ENCODE data around the gene RGS3. TPM values are rescaled to one million over a fixed set of nuclear protein-coding genes. Genes with fewer than 3 reads are reported as not detected.

RGS3 gene
- total RNA-seq, 4 donors from 2014 or later = 43.9 to 122 (median 72.7) TPM

DNA sequence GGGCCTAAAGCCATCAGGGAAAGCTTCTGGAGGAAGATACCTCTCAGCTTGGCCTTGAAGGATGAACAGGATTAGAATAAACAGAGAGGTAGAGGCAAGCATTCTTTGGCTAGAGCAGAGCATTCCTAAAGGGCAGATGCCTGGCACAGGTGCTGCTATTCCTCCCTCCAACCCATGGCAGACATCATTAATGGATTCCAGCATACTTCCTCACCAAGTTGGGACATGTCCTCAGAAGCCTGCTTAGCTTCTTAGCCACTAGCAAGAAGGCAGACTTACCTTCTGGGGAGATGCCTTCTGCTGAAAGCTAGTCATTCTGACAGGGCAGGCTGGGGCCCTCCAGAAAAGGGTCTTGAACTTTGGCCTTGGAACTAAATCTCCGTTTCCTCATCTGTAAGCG lies 122.0 kb downstream of the RGS3 start:
- ATAC-seq = no peak
- Histone ChIP-seq H3K27ac (peak overlapping the region in 3 of 4 donors; percentile 24 to 57 (median 57)), H3K4me3 (no peak overlapping the region), H3K27me3 (no peaks in the 10 kb centered on the region), H3K9me3 (no peaks in the 10 kb centered on the region), H3K36me3 (peaks cover 0 to 45% of the 10 kb centered on the region in 2 donors), H3K4me1 (peaks cover 0 to 76% (median 21%) of the 10 kb centered on the region in 3 donors)
- WGBS, 2 donors (ENCODE audit: low coverage in 1 of 2) = 100% methylated on average over 1 of the region's 2 CpGs; no CpG with 5 or more reads in 1 of the 2 donors
- TF ChIP-seq EP300 (IDR thresholded peaks at IDR 0.05) (no peak), POLR2A (IDR thresholded peaks at IDR 0.05) (no peak), POLR2AphosphoS5 (IDR thresholded peaks at IDR 0.05) (no peak)
- TF ChIP-seq, protein P1, sequence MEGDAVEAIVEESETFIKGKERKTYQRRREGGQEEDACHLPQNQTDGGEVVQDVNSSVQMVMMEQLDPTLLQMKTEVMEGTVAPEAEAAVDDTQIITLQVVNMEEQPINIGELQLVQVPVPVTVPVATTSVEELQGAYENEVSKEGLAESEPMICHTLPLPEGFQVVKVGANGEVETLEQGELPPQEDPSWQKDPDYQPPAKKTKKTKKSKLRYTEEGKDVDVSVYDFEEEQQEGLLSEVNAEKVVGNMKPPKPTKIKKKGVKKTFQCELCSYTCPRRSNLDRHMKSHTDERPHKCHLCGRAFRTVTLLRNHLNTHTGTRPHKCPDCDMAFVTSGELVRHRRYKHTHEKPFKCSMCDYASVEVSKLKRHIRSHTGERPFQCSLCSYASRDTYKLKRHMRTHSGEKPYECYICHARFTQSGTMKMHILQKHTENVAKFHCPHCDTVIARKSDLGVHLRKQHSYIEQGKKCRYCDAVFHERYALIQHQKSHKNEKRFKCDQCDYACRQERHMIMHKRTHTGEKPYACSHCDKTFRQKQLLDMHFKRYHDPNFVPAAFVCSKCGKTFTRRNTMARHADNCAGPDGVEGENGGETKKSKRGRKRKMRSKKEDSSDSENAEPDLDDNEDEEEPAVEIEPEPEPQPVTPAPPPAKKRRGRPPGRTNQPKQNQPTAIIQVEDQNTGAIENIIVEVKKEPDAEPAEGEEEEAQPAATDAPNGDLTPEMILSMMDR (IDR thresholded peaks at IDR 0.05) = no peak

DNA sequence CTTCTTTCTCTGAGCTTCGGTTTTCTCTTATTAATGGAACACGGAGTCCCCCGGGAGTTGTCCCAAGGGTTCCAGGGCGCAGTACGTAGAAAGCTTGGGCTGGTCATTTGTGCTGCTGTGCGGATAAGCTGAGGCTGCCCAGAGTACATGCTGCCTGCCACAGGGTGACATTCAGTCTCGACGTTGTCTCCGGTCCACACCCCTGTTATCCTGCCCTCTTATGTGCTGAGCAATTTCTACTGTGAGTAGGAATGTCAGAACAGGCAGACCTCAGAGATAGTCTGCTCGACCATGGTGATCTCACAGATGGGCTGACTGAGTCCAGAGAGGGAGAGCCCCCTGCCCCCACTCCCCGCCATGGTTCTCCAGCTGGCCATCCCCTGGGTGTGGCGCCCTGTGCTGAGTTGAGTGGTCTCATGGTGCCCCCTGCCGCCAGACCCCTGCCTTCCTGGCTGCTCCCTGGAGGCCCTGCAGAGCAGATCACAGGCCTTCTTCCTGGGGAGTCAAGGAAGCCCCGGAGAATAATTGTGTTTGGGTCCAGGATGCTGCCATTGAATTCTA lies 124.0 kb downstream of the RGS3 start:
- Histone ChIP-seq H3K9me3 (no peaks in the 10 kb centered on the region), H3K27me3 (no peaks in the 10 kb centered on the region), H3K27ac (peak overlapping the region in 3 of 4 donors; percentile 41 to 57 (median 57)), H3K4me1 (peaks cover 0 to 76% (median 6%) of the 10 kb centered on the region in 3 donors), H3K36me3 (peaks cover 0 to 54% of the 10 kb centered on the region in 2 donors), H3K4me3 (no peak overlapping the region)
- ATAC-seq = peak; percentile 42
- 33 to 39% methylated on average over 3 to 6 of the region's 14 CpGs for WGBS, 2 donors (ENCODE audit: low coverage in 1 of 2)
- TF ChIP-seq POLR2A (IDR thresholded peaks at IDR 0.05) (no peak), POLR2AphosphoS5 (IDR thresholded peaks at IDR 0.05) (no peak), EP300 (IDR thresholded peaks at IDR 0.05) (no peak)
- TF ChIP-seq, protein P1 (IDR thresholded peaks at IDR 0.05) = peak in 3 of 4 experiments; percentile 34 to 58 (median 40)

DNA sequence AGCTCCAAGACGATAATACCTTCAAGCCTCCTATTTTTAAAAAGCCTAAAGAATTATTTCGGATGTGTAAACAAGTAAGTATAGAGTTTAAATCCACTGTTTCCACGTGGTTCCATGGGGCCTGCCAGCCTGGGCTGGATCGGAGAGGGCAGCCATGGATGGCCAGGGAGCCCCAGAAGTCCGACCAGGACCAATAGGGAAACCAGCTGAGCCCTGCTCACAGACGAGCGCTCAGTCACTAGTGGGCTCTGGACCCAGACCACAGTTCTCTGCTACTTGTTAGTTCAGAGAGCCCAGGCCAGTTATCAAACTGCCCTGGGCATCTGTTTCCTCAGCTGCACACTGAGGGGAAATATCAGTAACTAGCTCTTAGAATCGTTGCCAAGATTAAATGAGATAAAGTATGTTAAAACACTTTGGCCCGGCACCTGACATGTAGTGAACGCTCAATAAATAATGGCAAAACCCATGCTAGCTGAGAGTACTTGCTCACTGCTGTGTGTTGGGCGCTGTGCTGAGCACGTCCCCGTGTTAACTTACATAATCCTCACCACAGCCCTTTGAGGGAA lies 124.8 kb downstream of the RGS3 start:
- ATAC-seq = no peak
- peaks cover 0 to 76% (median 8%) of the 10 kb centered on the region in 3 donors for H3K4me1 ChIP-seq
- no peak overlapping the region for H3K4me3 ChIP-seq
- H3K27ac ChIP-seq = peak overlapping the region in 3 of 4 donors; percentile 1 to 57 (median 57)
- 49 to 53% methylated on average over 10 to 12 of the region's 13 CpGs for WGBS, 2 donors (ENCODE audit: low coverage in 1 of 2)
- H3K36me3 ChIP-seq = peaks cover 0 to 52% of the 10 kb centered on the region in 2 donors
- no peaks in the 10 kb centered on the region for H3K27me3 ChIP-seq
- H3K9me3 ChIP-seq = no peaks in the 10 kb centered on the region
- TF ChIP-seq, protein P1 (IDR thresholded peaks at IDR 0.05) = no peak
- TF ChIP-seq POLR2AphosphoS5 (IDR thresholded peaks at IDR 0.05) = no peak
- TF ChIP-seq POLR2A (IDR thresholded peaks at IDR 0.05) = no peak
- TF ChIP-seq EP300 (IDR thresholded peaks at IDR 0.05) = no peak

DNA sequence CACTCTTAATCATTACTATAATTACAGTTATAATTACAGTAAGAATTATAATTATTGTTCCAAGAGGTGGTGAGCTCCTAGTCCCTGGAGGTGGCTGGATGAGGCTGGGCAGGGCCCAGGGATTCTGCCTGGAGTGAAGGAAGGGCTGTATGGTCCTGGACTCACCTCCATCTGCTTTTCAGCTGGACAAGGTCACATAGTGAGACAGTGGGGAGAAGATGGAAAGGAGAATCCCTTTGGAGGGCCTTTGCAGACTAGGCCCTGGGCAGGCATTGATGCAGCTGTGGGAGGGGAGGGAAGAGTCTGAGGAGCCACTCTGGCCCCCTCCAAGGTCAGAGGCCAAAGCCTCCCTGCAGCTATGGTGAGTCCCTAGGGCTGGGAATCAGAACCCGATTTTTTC lies 125.4 kb downstream of the RGS3 start:
- Histone ChIP-seq H3K4me3 (no peak overlapping the region), H3K4me1 (peaks cover 0 to 82% (median 11%) of the 10 kb centered on the region in 3 donors), H3K27me3 (no peaks in the 10 kb centered on the region), H3K27ac (peak overlapping the region in 3 of 4 donors; percentile 7 to 57 (median 57)), H3K9me3 (no peaks in the 10 kb centered on the region), H3K36me3 (peaks cover 0 to 46% of the 10 kb centered on the region in 2 donors)
- no CpG with 5 or more reads among the region's 1 CpG for WGBS, 2 donors (ENCODE audit: low coverage in 1 of 2)
- no peak for ATAC-seq
- TF ChIP-seq, protein P1 (IDR thresholded peaks at IDR 0.05) = no peak
- no peak for TF ChIP-seq POLR2AphosphoS5 (IDR thresholded peaks at IDR 0.05)
- no peak for TF ChIP-seq EP300 (IDR thresholded peaks at IDR 0.05)
- TF ChIP-seq POLR2A (IDR thresholded peaks at IDR 0.05) = no peak

All from gastroesophageal sphincter (tissue), 4 donors.